NCI-H1436 treated with DMSO at 0.1 percent for 48 hours (cell line): Measurements from ENCODE around the gene LIPE.

Experiments
- DNase-seq: peaks from one replicate; lab custom pipeline; 2025; lab: John Stamatoyannopoulos, UW

Gene LIPE

DNA sequence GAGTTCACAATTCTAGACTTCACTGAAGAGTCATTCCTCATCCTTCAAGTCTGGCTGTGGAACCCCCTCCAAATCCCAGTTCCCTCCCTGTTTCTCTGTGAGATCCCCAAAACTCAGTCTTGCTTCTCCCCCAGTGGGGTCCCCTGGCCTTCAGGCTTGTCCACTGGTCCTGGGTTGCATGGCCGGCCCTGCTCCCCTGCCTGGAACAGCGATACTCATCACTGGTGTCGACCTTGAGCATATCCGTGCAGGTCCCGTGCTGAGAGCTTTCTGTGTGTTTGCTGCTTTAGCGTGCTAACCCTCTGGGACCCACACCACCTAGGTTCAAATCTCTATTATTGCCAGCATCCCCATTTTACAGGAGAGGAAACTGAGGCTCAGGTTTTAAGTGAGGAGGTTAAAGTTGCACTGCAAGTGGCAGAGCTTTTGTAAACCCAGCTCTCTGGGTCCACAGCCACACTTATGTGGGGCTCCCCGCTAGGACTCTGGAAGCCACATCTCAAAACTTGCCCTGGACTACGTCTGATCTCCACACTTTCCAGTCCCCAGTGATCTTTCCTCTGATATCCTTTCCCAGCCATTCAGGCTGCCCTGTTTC, 15.5 kb downstream of the LIPE start:
- no peak for DNase-seq

- no peak for DNase-seq
Measured at GRCh38 chr19:42410371-42410770, 16.8 kb downstream of the LIPE start.

DNA sequence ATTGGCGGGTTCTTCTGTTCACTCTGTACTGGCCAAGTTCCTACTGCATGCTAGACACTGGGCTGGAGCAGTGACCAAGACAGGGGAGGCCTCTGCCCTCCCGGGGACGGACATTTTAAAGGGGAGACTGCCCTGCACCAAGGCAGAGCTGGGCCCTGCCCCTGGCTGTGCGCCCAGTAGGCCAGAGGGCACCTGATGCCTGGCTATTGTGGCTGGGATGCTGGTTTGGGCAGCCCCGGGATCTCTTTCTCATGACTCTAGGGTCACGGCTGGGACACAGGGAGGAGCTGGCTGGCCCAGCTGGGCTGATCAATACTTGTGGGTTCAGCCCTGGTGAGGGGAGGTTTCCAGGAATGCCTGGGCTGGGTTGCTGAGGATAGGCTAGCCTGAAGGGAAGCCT, 17.7 kb downstream of the LIPE start:
- no peak for DNase-seq

DNA sequence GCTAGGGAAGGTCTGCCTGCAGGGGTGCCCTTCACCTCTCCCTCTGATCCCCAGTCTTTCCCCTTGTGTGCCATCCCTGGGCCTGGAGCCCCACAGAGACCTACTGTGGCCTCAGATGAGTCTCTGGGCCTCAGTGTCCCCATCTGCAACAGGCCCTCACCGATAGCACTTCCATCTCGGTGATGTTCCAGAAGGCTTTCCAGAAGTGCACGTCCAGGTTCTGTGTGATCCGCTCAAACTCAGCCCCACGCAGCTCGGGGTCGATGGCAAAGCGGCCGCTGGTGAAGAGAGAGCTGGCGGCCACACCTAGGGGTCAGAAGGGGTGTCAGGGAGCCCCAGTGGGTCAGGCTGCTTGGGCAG, 19.4 kb downstream of the LIPE start:
- no peak for DNase-seq

- DNase-seq, result no peak
Measured at GRCh38 chr19:42407085-42407815, 19.9 kb downstream of the LIPE start.

DNA sequence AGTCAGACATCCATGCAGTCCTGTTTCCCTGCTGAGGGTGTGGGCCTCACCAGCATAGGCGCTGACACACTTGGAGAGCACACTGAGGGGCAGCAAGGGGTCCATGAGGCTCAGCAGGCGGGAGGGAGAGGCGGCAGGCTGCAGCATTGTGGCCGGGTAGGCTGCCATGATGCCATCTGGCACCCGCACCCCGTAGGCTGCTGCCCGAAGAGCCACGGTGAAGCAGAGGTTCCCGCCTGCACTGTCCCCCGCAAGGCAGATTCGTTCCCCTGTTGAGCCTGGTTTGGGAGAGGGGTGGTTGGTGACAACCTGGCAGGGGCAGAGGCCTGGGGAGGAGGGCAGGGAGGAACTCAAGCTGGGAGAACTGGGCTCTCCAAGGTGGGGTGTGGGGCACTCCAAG, 21.1 kb downstream of the LIPE start:
- no peak for DNase-seq

GRCh38 chr19:42403586-42403985, 23.6 kb downstream of the LIPE start:
- DNase-seq, result no peak

GRCh38 chr19:42402376-42403116, 24.6 kb downstream of the LIPE start:
- DNase-seq, result no peak

- no peak for DNase-seq
Measured at GRCh38 chr19:42401365-42402303, 25.6 kb downstream of the LIPE start.

DNA sequence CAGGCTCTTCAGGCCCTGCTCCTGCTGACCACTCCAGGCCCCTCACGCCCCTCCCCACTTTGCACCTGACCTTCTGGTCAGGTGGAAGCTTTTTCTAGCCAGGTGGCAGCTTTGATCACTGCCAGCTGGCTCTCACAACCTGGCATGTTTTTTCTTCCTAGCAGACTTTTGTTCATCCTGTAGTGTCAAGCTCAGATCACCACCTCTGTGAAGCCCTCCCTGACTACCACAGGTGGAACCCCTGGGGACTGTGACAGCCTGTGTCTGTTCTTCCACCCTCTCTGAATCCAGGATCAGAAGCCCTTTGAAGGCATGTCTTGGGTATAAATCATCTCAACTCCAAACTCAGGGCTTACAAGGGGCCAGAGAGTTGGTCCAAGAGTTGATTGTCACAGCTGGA, 26.8 kb downstream of the LIPE start:
- no peak for DNase-seq

- no peak for DNase-seq
Measured at GRCh38 chr19:42397263-42398166, 29.7 kb downstream of the LIPE start.

DNA sequence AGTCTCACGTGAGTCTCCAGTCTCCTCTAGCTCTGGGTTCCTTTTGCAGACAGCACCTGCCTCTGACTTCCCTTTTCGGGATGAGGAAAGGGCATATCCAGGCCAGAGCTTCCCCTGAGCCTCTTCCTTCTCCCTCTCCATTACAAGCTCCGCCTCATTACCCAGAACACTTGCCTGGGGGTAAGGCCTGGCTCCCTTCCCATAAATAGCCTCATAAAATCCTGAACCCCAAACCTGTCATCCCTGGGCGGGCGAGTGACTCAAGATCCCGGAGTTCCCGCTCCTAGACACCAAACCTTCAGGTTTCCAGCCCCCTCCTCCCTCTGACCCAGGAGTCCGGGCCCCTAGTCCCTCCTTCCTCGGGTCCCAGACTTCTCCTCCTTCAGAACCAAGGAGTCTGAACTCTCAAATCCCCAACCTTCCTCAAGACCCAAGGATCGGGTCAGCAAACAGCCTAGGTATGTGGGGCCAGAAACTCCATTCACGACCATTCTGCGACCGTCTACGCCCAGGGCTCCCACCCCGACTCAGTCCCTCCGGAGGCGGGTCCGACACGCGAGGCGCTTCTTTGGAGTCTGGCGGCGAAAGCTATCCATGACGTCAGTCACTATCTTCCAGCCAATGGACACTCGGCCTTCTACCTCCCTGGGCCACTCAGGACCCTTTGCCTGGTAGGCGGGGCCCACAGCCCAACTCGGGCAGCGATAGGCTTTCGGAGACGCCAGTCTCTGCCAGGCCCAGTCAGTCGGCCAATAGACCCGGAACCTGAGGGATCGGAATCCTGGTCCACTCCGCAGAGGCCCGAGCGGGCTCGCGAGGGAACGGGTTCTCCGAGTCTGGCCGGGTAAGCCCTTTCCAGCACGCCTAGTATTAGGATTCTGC, 30.6 kb downstream of the LIPE start:
- peak; percentile 97 for DNase-seq

DNA sequence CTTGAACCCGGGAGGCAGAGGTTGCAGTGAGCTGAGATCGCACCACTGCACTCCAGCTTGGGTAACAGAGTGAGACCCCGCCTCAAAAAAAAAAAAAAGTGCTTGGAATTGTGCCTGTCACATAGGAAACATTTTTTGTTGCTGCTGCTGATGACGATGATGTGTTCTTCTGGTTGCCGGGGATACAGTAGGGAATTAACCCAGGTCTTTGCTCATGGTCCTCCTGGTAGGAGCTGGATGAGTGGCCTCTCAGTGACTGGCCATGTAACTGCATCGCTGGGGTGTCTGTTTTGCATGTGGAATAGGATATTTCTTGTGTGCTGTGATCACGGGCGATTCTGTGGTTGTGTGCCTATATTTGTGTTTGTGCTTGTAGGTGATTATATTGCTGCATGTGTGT, 32.4 kb downstream of the LIPE start:
- no peak for DNase-seq

- no peak for DNase-seq
Measured at GRCh38 chr19:42392165-42392564, 35.0 kb downstream of the LIPE start.

- no peak for DNase-seq
Measured at GRCh38 chr19:42389899-42390298, 37.3 kb downstream of the LIPE start, which contains the start of gene CNFN. TSS of gene CNFN (minus strand) at chr19:42390297. CDS start at chr19:42389037, 1,260 bp downstream.

DNA sequence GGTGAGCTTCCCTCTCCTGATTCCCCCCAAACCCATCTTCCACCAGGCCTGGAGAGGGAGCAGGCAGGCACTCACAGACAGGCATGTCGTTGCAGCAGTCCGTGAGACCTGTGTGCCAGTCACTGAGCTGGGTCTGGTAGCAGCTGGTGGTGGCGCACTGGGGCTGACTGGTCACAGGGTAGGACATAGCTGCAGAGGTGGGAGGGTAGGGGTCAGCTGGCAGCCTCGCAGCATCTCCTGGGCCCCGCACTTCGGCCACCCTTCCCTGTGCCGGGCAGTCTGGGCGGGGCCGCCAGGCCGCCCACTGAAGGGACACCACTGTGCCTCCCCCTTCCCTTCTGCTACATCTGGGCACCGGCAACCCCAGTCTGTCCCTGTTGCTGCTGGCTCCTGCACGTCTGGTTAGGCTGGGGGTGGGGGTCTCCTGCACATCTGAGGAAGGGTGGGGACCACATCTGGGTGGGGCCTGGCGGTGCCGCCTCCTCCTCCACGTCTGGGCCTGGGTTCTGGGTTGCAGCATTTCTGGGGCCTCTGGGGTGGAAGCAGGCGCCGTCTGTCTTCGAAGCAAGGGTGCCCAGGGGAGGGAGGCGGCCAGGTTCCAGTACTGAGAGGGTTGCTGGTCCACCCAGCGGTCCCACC, 38.2 kb downstream of the LIPE start:
- DNase-seq, result no peak

DNA sequence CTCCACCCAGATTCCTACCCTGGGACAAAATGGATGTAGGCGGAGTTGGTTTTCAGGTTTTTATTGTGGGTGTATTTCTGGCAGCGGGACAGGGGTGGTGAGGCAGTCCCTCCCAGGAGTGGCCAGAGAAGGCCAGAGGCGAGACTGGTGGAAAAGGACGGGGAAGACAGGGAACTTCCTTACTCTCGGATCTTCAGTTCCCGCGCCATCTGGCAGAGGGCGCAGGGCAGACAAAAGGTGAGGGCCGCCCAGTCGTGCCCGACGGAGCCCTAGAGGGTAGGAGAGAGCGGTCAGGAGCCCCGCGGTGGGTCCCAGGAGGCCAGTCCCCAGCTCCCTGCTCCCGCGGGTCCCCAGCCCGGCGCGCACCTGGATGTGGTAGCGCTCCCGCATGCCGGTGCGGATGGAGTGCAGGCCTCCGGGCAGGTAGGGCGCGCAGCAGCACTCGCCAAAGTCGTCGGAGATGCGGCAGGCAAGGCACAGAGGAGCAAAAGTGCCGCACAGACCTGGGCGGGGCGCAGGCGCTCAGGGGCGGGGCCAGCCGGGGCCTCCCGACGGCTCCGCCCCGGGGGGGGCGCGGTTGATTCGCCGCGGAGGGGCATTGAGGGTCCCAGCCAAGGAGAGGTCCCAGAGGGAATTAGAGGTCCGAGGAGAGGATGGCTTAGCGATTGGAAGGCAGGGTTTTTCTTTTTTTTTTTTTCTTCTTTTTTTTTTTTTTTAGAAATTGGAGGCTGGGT, 40.0 kb downstream of the LIPE start:
- peak; percentile 48 for DNase-seq

DNA sequence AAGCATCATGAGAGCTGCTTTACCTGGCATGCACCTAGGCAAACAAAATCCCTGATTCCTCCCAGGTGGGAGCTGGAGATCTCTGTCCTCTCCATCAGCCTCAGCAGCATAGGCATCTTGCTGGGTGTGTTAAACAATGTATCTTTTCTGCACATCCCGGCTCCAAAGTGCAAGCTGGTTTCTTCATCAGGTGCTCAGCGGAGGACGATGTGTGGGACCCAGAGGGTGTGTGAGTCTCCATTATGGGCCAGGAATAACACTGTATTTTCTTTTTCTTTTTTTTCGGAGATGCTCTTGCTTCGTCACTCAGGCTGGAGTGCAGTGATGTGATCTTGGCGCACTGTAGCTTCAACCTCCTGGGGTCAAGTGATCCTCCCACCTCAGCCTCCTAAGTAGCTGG, 47.0 kb downstream of the LIPE start:
- no peak for DNase-seq
